ENCODE results near the gene FZR1.

Gene FZR1

GRCh38 chr19:3474614-3475013, 31.5 kb upstream of the FZR1 start:
- no peak for DNase-seq

- no peak for DNase-seq
These were observed 30.7 kb upstream of the FZR1 start for GRCh38 chr19:3475449-3475848.

DNA sequence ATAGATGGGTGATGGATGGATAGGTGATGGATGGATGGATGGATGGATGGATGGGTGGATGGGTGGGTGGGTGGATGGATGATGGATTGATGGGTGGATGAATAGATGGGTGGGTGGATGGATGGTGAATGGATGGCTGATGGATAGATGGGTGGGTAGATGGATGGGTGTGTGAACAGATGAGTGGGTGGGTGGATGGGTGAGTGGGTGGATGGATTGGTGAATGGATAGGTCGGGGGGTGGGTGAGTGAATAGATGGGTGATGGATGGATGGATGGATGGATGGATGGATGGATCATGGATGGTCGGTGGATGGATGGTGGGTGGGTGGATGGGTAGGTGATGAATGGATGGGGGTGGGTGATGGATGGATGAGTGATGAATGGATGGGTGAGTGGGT, 29.3 kb upstream of the FZR1 start:
- DNase-seq, result no peak

GRCh38 chr19:3477506-3477905, 28.6 kb upstream of the FZR1 start:
- DNase-seq, result no peak

DNA sequence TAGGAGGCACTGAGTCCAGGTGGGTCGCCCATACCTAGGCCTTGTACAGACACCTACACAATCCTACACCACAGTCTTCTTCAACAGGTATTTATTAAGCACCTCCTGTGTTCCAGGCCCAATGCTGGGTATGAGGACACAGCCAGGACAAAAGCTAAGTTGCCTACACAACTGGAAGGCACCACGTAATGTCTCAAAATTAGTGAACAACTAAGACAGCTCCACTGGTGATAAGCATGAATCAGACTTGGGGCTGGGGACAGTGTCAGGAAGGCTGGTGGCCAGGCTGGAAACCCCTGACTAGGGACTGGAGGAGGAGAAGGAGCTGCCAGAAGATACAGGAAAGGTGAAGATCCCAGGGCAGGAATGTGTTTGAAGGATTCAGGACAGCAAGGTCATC, 28.2 kb upstream of the FZR1 start:
- DNase-seq, result no peak

DNA sequence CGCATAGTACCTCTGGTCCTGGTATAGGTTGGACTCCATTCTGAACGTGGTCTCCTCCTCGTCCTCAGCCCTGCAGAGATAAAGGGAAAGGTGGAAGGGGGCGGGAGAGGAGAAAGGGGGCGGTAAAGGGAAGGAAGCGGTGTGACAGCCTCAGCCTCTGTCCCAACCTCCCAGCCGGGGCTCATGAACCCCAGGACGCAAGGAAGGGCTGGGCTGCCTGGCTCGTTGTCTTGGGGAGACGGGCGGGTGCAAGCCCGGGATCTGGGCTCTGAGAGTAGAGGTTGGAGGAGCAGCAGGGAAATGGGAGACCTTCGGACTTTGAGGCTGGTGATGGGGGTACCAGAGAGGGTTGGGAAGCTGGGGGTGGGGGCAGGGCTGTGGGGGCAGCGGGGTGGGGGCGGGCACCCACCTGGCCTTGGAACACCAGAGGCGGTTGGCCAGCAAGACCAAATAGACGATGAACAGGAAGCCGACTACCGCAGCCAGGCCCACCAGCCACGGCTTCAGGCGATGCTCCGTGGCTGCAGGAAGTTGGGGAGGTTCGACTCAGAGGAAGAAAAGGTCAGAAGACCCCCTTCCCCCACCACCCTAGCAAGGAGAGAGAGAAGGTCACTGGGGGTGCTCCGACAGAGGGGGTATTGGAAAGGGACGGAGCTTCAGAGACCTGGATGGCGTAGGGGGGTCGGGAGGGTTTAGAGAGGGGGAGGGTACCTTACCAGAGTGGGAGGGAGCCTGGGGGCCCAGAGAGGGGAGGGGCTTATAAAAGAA, 27.5 kb upstream of the FZR1 start:
- DNase-seq, result no peak

GRCh38 chr19:3479177-3479833, 26.8 kb upstream of the FZR1 start:
- peak; percentile 12 for DNase-seq

DNA sequence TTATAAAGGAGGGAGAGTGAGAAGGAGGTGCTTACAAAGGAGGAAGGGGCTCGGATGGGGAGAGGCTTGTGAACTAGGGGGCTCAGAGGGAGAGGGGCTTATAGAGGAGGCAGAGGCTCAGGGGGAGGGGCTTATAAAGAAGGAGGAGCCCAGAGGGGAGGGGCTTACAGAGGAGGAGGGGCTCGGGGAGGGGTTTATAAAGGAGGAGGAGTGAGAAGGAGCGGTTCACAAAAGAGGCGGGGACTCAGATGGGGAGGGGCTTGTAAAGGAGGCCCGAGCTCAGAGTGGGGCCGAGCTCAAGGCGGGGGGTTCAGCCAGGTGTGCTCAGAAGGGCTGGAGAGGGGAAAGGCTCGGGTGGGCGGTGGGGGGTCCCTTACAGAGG, 26.3 kb upstream of the FZR1 start:
- peak; percentile 14 for DNase-seq

DNA sequence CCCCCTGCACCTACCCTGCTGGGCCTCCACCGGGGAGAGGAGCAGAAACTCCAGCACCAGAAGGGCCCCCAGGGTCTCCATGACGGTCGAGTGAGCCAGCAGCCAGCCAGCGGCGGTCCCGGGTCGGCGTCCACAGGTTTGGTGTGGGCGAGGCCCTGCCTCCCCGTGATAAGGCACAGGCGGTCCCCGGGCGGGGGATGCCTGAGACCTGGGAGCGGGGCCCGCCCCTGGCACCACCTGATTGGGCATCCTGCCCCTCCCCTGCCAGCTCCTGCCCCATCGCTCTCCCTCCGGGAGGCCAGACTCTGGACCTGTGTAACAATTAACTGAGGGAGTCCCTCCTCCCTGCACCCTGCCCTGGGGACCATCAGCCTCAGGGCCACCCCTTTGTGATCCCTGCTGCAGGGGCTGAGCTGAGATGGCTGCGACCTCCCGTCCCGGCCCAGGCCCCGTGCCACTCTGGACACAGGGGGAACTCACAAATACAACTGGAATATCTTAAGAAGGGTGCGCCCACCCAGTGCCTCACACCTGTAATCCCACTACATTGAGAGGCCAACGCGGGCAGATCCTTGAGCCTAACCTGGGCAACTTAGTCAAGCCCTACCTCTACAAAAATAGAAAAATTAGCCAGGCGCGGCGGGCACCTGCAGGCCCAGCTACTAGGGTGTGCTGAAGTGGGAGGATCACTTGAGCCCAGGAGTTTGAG, 25.6 kb upstream of the FZR1 start, which contains the start of gene SMIM24:
Gene SMIM24, minus strand, starts transcription at position 143 of the 709 bp plus-strand sequence. Its CDS starts 62 bp downstream, at position 81.
- DNase-seq, result no peak

DNA sequence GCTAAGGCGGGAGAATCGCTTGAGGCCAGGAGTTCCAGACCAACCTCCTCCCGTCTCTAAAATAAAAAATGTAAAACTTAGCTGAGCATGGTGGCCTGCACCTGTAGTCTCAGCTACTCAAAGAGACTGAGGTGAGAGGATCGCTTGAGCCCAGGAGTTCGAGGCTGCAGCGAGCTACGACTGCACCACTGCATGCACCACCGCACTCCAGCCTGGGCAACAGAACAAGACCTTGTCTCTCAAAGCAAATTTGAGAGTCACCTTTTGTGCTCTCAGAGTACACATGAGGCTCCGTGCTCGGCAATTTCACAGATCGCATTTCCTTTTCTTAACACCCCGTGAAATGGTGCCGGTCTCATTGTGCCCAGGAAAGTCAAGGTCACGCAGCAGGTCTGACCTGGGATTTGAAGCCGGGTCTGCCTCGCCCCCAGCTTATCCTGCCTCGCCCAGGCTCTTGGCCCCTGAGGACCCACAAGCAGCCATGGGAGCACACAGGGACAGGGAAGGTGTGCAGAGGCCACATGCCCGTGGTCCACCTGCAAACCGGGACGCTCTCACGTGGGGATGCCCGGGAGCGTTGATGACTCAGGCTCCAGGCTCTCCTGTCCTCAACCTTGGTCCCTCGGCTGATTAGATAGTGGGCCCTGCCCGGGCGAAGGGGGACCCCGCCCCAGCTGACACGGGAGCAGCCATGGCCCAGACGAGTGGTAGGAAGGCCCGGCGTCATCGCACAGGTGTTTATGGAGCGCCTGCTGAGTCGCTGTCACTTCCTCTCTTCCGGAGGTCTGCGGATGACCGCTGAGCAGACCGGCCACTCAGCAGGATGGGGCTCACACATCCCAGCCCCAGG, 24.6 kb upstream of the FZR1 start:
- no peak for DNase-seq

- DNase-seq, result no peak
These were observed 23.4 kb upstream of the FZR1 start for GRCh38 chr19:3482507-3483225.

- no peak for DNase-seq
These were observed 22.9 kb upstream of the FZR1 start, which contains the start of gene SMIM44 for GRCh38 chr19:3483226-3483628. Gene SMIM44 (minus strand): TSS chr19:3483441. CDS start chr19:3483403, 38 bp downstream.

- no peak for DNase-seq
These were observed 14.6 kb upstream of the FZR1 start for GRCh38 chr19:3491396-3492119.

- DNase-seq, result no peak
These were observed 13.8 kb upstream of the FZR1 start for GRCh38 chr19:3492131-3492839.

DNA sequence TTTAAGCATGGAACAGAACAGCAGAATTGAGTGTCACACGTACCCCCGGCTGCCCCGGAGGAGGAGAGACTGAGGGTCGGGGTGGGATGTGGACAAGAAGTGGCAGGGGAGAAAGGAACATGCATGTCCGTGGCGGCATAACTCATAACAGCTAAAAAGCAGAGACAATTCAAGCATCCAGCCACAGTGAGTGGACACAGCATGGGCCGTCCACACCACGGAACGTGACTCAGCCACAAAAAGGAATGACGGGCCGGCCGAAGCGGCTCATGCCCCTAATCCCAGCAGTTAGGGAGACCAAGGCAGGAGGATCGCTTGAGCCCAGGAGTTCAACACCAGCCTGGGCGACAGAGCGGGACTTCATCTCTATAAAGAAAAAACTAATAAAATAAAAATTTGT, 13.2 kb upstream of the FZR1 start:
- DNase-seq, result no peak

GRCh38 chr19:3493651-3494050, 12.5 kb upstream of the FZR1 start:
- DNase-seq, result no peak

DNA sequence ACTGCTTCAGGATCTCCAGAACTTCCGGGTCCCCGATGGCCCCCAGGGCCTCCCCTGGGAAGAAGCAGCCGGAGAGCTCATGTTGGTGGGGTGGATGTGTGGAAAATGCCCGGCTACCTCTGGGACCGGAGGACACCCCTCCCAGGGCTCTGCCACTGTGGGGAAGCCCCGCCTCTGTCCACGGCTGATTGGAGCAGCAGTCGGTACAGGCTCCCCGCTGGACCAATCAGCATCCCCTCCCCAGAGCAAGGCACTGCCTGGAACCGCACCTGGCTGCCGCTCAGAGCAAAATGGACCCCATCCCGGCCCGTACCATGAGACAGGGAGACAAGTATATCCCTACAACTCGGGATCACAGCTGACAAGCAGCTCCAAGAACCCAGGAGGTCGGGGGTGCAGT, 12.1 kb upstream of the FZR1 start:
- no peak for DNase-seq

GRCh38 chr19:3494559-3494958, 11.6 kb upstream of the FZR1 start:
- no peak for DNase-seq

GRCh38 chr19:3496392-3497273, 9.5 kb upstream of the FZR1 start:
- no peak for DNase-seq

Measured in NK-92 treated with Interleukin-12 subunit alpha and Interleukin-12 subunit beta, amount 100 ng/mL, for 24 hours (cell line).